Adrenal gland (tissue), 12 donors: ENCODE data around the gene KRTAP10-3. TPM values are rescaled to one million over a fixed set of nuclear protein-coding genes. Genes with fewer than 3 reads are reported as not detected.

Source experiments
- DNase-seq, 7 donors: peaks; one replicate each; pipeline ENCODE4 v3.0.0-alpha.2; 2019 to 2020
- H3K27ac ChIP-seq, 5 donors: fragments of 200-600 bp; sonication (generic) in 4 of 5; 1 replicate in 3 of 5; 2 replicates in 2 of 5; pipeline versions ENCODE4 v1.5.1 to v1.8.0; 2016 to 2020; ENCODE audit warnings: mild to moderate bottlenecking in 1 of 5
- H3K27me3 ChIP-seq: fragments of 200-600 bp; 2 replicates; pipeline ENCODE4 v1.8.0; 2021
- H3K36me3 ChIP-seq, 2 donors: fragments of 200-600 bp; replicated peaks in 1 of 2; 1 replicate in 1 of 2; 2 replicates in 1 of 2; pipeline versions ENCODE4 v1.5.1 to v1.8.0; 2018 to 2022
- H3K4me1 ChIP-seq, 2 donors: fragments of 200-600 bp; replicated peaks in 1 of 2; 1 replicate in 1 of 2; 2 replicates in 1 of 2; pipeline versions ENCODE4 v1.5.1 to v1.8.0; 2018 to 2021
- H3K4me3 ChIP-seq, 4 donors: fragments of 200-600 bp; sonication (generic) in 3 of 4; one replicate each; pipeline ENCODE4 v1.5.1; 2016 to 2018
- H3K9me3 ChIP-seq, 3 donors: fragments of 200-600 bp; sonication (generic) in 1 of 3; replicated peaks in 1 of 3; 1 replicate in 2 of 3; 2 replicates in 1 of 3; pipeline versions ENCODE4 v1.5.1 to v1.8.0; 2016 to 2021
- CTCF ChIP-seq, 6 experiments: fragments of 450-650 bp in 4 of 6; fragments of 200-600 bp in 2 of 6; sonication (generic) in 1 of 6; IDR thresholded peaks; 1 replicate in 5 of 6; 2 replicates in 1 of 6; pipeline versions ENCODE4 v1.5.1 to v1.8.0; 2016 to 2021; ENCODE audit warnings: antibody characterized with exemption in 6 of 6, mild to moderate bottlenecking in 2 of 6, moderate library complexity in 1 of 6
- POLR2A ChIP-seq, 2 donors: fragments of 450-650 bp; IDR thresholded peaks; one replicate each; pipeline ENCODE4 v1.6.1; 2017; ENCODE audit warnings: antibody characterized with exemption in 2 of 2, mild to moderate bottlenecking in 2 of 2, moderate library complexity in 1 of 2
- WGBS, 4 donors: extraction: QIAGEN DNeasy Blood & Tissue Kit in 2 of 4; methylation state at CpG; one replicate each; pipeline versions ENCODE4 v1.1.5 to v1.1.7; 2013 to 2017; 5-methylcytosine and 5-hydroxymethylcytosine counted together
- intact Hi-C, 2 donors: fragments of 100-400 bp; cut with DNase I; formaldehyde crosslinking; loops; one replicate each; pipeline versions ENCODE4 v1.14.1 to v1.15.0; 2022 to 2023
- polyA plus RNA-seq, 3 donors: library from polyadenylated mRNA; stranded (reverse); fragments of 200-250 nt in 2 of 3; fragments of 350-450 nt in 1 of 3; fragmentation: Illumina TruSeq in 1 of 3; extraction: RNeasy Lipid Tissue Mini Kit (QIAGEN cat#74804) in 1 of 3; gene quantifications; one replicate each; pipeline ENCODE4 v1.2.3, GENCODE V29; 2013 to 2014
- total RNA-seq, 9 donors: library from RNA; depleted of rRNA in 4 of 9; stranded (reverse); fragments of >200 nt in 4 of 9; fragments of 120-200 nt in 1 of 9; fragmentation: NEBNext Ultra II Directional in 1 of 9; extraction: Animal tissue kit (Norgen Biotek cat#: 25700) in 1 of 9; gene quantifications; one replicate each; pipeline versions ENCODE4 v1.1.0 to v1.2.4, GENCODE V29; 2013 to 2023
- donor health status: healthy with polysubstance abuse.
- donor health status: Bipolar disorder and iron deficiency.
- donor health status: DM: yes; HTN: yes; CAD: no.
- donor health status: DM: no; HTN: no; CAD: no.
- donor health status: DM: no; HTN: no; CAD: no.
- donor health status: DM: yes; HTN: yes; CAD: no.

The KRTAP10-3 gene
- total and polyA plus RNA-seq, 12 donors, result not detected

- no peak for DNase-seq
- no peaks in the 10 kb centered on the region for H3K4me1 ChIP-seq
Observed at GRCh38 chr21:44599264-44600029, 40.9 kb upstream of the KRTAP10-3 start.

GRCh38 chr21:44598061-44598460 is 39.5 kb upstream of the KRTAP10-3 start:
- TF ChIP-seq CTCF (IDR thresholded peaks at IDR 0.05), result no peak
- TF ChIP-seq POLR2A (IDR thresholded peaks at IDR 0.05), result no peak
- intact Hi-C loops, result no loop called here
- H3K9me3 ChIP-seq, result no peaks in the 10 kb centered on the region
- no peak overlapping the region for H3K4me3 ChIP-seq
- DNase-seq, result no peak
- WGBS, 4 donors, result 68 to 79% (median 76%) methylated on average over 11 of the region's 11 CpGs
- peaks cover 8% of the 10 kb centered on the region for H3K27me3 ChIP-seq
- no peaks in the 10 kb centered on the region for H3K36me3 ChIP-seq
- no peaks in the 10 kb centered on the region for H3K4me1 ChIP-seq
- no peak overlapping the region for H3K27ac ChIP-seq

More at GRCh38 chr21:44599264-44600029, 40.9 kb upstream of the KRTAP10-3 start:
- no peak overlapping the region for H3K4me3 ChIP-seq
- H3K36me3 ChIP-seq, result no peaks in the 10 kb centered on the region
- WGBS, 4 donors, result 68 to 76% (median 71%) methylated on average over 8 of the region's 8 CpGs
- H3K27ac ChIP-seq, result no peak overlapping the region
- intact Hi-C loops, result no loop called here
- TF ChIP-seq CTCF (IDR thresholded peaks at IDR 0.05), result no peak
- TF ChIP-seq POLR2A (IDR thresholded peaks at IDR 0.05), result no peak
- H3K27me3 ChIP-seq, result peaks cover 8% of the 10 kb centered on the region
- no peaks in the 10 kb centered on the region for H3K9me3 ChIP-seq

GRCh38 chr21:44596068-44596725 is 37.6 kb upstream of the KRTAP10-3 start:
- Histone ChIP-seq H3K36me3 (no peaks in the 10 kb centered on the region), H3K4me1 (no peaks in the 10 kb centered on the region), H3K4me3 (no peak overlapping the region), H3K27me3 (no peaks in the 10 kb centered on the region), H3K27ac (no peak overlapping the region), H3K9me3 (no peaks in the 10 kb centered on the region)
- TF ChIP-seq CTCF (IDR thresholded peaks at IDR 0.05) (no peak), POLR2A (IDR thresholded peaks at IDR 0.05) (no peak)
- peak in 1 of 7 donors; percentile 31 for DNase-seq
- intact Hi-C loops, result no loop called here
- WGBS, 4 donors, result 67 to 79% (median 71%) methylated on average over 6 to 9 of the region's 9 CpGs

- no peak for DNase-seq
- intact Hi-C loops, result no loop called here
Observed at GRCh38 chr21:44595524-44595923, 36.9 kb upstream of the KRTAP10-3 start.

More at GRCh38 chr21:44595524-44595923, 36.9 kb upstream of the KRTAP10-3 start:
- Histone ChIP-seq H3K9me3 (no peaks in the 10 kb centered on the region), H3K27me3 (no peaks in the 10 kb centered on the region), H3K27ac (no peak overlapping the region), H3K4me1 (no peaks in the 10 kb centered on the region), H3K36me3 (no peaks in the 10 kb centered on the region), H3K4me3 (no peak overlapping the region)
- TF ChIP-seq POLR2A (IDR thresholded peaks at IDR 0.05) (no peak), CTCF (IDR thresholded peaks at IDR 0.05) (no peak)
- WGBS, 4 donors, result 71 to 77% (median 73%) methylated on average over 6 of the region's 6 CpGs
